Large intestine (tissue), 3 donors: ENCODE results near the gene LYSMD2. TPM values are rescaled to one million over a fixed set of nuclear protein-coding genes. Genes with fewer than 3 reads are reported as not detected.
A peak's percentile ranks its signal among the peaks of the same experiment; 100 is the strongest.

ENCODE experiments used
- DNase-seq, 2 donors: peaks; one replicate each; pipeline versions ENCODE4 v3.0.0 to v3.0.0-alpha.2; 2013
- H3K27ac ChIP-seq: one replicate; pipeline ENCODE4 v1.5.1; 2013; ENCODE audit warnings: low read length
- H3K27me3 ChIP-seq: 2 replicates; pipeline ENCODE4 v1.6.1; 2013; ENCODE audit warnings: low read length; ENCODE audit not compliant: control insufficient read depth, insufficient read depth
- H3K36me3 ChIP-seq: 2 replicates; pipeline ENCODE4 v1.6.1; 2013; ENCODE audit warnings: low read length; ENCODE audit not compliant: control insufficient read depth, insufficient read depth
- H3K4me1 ChIP-seq: one replicate; pipeline ENCODE4 v1.6.1; 2013; ENCODE audit warnings: low read length; ENCODE audit not compliant: control insufficient read depth, insufficient read depth
- H3K4me3 ChIP-seq: one replicate; pipeline ENCODE4 v1.5.1; 2013; ENCODE audit warnings: low read length
- H3K9me3 ChIP-seq: one replicate; pipeline ENCODE4 v1.6.1; 2013; ENCODE audit warnings: mild to moderate bottlenecking, low read depth, low read length, moderate library complexity; ENCODE audit not compliant: control insufficient read depth
- WGBS: methylation state at CpG from one replicate; pipeline ENCODE4 v1.1.5; 2013; ENCODE audit warnings: low lambda C conversion rate; ENCODE audit not compliant: insufficient coverage; 5-methylcytosine and 5-hydroxymethylcytosine counted together
- polyA plus RNA-seq: library from polyadenylated mRNA; unstranded; fragments of 120-200 nt; gene quantifications from one replicate; pipeline ENCODE4 v1.2.1, GENCODE V29; 2013

LYSMD2 gene
- polyA plus RNA-seq, 1 donor = 14.0 TPM

DNA sequence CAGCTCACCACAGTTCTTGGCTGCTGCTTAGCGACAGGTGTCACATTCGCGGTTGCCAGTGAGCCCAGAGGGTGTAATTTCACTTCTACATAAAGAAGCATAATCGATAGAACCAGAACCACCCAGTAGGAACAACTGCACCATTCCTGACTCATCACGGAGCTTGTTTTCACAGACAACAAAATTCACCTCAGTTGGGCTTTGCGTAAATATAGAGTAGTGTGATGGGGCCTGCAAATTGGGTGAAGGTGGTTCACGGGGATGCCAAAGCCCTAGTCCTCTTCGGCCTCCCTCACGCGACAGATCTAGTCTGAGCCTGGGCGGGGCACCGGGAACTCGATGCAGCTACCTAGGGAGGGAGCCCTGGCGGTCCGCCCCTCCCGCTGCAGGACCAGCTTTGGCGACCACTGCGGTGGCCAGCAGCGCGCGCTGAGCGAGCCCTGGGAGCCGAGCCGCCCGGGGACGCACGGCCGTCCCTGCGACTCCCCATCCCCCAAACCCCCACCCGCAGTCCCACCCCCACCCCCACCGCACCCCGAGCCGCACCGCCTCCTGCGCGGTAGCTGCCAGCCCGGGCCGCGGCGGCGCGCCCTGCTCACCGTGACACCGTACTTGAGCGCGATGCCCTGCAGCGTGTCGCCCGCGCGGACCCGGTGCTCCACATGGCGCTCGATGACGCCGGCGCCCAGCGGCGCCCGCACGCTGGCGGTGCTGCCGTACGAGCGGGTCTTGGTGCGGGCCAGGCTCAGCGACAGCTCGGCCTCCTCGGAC lies 519 bp downstream of the LYSMD2 start:
- Histone ChIP-seq H3K4me1 (peaks cover 12% of the 10 kb centered on the region), H3K27me3 (no peaks in the 10 kb centered on the region), H3K36me3 (no peaks in the 10 kb centered on the region), H3K4me3 (peak overlapping the region; percentile 75), H3K9me3 (no peaks in the 10 kb centered on the region), H3K27ac (peak overlapping the region; percentile 5)
- no CpG with 5 or more reads among the region's 69 CpGs for WGBS
- DNase-seq = peak; percentile 31 to 58

DNA sequence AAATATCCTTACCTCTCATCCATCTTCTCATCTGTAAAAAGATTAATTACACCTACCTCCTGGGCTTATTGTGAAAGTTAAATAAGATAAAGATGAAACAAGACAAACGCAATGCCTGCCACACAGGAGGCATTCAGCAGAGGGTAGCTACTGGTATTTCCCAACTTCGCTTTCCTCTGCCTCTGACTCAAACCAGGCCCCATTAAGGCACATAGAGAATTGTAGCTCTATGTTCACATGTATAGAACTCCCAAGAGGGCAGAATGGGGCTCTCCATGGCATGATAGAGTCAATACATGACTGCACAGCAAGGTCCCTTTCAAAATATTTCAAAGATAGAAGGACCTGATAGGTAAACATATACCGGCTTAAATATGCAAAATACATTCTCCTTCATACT lies 1.4 kb downstream of the LYSMD2 start:
- Histone ChIP-seq H3K27ac (no peak overlapping the region), H3K4me3 (no peak overlapping the region), H3K4me1 (peaks cover 17% of the 10 kb centered on the region)

DNA sequence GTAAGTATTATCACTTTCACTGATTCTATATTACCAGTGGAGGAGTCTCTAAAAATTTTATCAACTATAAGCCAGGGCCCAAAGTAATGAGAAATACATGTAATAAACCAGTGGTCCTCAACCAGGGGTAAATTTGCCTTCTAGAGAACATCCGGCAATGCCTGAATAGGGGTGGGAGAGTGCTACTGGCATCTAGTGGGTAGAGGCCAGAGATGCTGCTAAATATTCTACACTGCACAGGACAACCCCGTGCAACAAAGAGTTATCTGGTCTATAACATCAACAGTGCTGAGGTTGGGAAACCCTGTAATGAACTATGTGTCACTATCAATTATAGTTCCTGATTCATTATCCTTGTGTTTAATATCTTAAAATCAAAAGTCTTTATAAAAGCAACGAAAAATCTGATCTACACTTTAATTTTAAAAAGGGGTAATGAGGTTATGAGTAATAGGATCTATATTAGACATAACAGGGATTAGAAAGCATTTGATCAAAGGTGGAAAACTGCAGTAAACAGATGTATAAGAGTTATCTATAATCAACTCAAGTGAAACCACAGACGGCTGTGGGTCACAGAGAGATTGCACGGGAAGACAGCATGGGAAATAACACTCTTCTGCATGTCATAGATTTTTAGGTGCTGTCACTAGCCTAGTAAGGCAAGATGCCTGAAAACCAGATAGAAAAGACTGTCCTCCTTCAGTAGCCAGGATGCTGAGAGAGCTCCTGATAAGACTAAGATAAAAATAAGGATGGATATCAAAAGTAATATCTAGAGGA lies 2.0 kb downstream of the LYSMD2 start:
- no peak for DNase-seq
- Histone ChIP-seq H3K4me3 (no peak overlapping the region), H3K36me3 (no peaks in the 10 kb centered on the region), H3K4me1 (peaks cover 21% of the 10 kb centered on the region), H3K9me3 (no peaks in the 10 kb centered on the region), H3K27ac (no peak overlapping the region), H3K27me3 (no peaks in the 10 kb centered on the region)
- 100% methylated on average over 1 of the region's 5 CpGs for WGBS

More for the DNA sequence above, 1.4 kb downstream of the LYSMD2 start:
- no peak for DNase-seq
- WGBS = 81% methylated on average over 2 of the region's 3 CpGs
- no peaks in the 10 kb centered on the region for H3K9me3 ChIP-seq
- no peaks in the 10 kb centered on the region for H3K36me3 ChIP-seq
- no peaks in the 10 kb centered on the region for H3K27me3 ChIP-seq

DNA sequence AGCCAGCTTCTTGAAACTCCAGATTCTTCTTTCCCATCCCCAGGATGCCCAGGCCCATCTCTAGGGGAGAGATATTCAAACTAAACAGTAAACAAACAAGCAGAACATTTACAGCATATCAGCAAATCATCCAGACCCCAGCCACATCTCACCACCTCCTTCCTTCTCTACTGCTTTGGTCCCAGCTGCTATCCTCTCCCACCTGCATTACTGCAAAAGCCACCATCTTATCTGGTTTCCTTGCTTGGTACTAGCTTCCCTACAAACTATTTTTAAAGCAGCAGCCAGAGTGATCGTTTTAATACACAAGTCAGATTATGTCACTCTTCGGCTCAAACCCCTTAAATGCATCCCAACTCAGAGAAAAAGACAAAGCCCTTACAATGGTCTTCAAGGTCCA lies 4.8 kb downstream of the LYSMD2 start:
- no CpG with 5 or more reads among the region's 2 CpGs for WGBS
- H3K4me3 ChIP-seq = no peak overlapping the region
- no peak overlapping the region for H3K27ac ChIP-seq
- peaks cover 14% of the 10 kb centered on the region for H3K4me1 ChIP-seq
- peaks cover 2% of the 10 kb centered on the region for H3K36me3 ChIP-seq
- DNase-seq = no peak
- no peaks in the 10 kb centered on the region for H3K9me3 ChIP-seq
- H3K27me3 ChIP-seq = no peaks in the 10 kb centered on the region

DNA sequence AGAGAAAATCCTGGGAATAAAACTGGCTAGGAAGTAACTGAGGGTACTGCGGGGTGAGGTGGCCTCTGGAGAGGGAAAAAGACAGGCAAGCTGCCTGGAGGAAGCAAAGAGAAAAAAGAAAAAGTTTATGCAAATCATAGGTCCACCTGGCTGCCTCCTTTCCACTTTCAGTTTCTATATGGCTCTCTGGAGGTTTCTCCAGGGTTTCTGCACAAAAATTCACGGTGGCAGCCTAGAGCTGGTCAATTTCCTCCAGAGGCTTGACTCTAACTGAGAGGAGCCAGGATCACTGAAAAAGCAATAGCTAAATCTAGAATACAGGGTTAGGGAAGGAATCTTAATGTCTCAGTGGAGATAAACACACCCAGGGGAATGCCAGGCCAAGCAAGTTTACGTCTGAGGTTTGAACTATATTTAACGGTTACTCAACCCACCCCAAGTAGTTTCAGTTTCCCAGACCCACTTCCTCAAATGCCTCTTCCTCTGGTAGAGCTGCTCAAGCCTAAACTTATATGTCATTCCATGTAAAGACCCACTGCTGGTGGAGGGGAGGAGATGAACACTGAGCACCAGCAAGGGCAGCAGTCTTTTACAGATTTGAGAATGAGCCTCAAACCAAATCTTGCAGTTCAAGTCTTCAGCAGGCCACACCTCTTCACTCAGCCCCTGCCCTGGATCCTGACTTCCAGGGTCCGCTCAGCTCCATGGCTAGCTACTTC lies 5.7 kb downstream of the LYSMD2 start:
- no peaks in the 10 kb centered on the region for H3K9me3 ChIP-seq
- no peak overlapping the region for H3K4me3 ChIP-seq
- H3K4me1 ChIP-seq = peaks cover 14% of the 10 kb centered on the region
- DNase-seq = peak; percentile 51 to 83
- peaks cover 2% of the 10 kb centered on the region for H3K36me3 ChIP-seq
- 14% methylated on average over 1 of the region's 5 CpGs for WGBS
- H3K27ac ChIP-seq = peak overlapping the region; percentile 23
- H3K27me3 ChIP-seq = no peaks in the 10 kb centered on the region

DNA sequence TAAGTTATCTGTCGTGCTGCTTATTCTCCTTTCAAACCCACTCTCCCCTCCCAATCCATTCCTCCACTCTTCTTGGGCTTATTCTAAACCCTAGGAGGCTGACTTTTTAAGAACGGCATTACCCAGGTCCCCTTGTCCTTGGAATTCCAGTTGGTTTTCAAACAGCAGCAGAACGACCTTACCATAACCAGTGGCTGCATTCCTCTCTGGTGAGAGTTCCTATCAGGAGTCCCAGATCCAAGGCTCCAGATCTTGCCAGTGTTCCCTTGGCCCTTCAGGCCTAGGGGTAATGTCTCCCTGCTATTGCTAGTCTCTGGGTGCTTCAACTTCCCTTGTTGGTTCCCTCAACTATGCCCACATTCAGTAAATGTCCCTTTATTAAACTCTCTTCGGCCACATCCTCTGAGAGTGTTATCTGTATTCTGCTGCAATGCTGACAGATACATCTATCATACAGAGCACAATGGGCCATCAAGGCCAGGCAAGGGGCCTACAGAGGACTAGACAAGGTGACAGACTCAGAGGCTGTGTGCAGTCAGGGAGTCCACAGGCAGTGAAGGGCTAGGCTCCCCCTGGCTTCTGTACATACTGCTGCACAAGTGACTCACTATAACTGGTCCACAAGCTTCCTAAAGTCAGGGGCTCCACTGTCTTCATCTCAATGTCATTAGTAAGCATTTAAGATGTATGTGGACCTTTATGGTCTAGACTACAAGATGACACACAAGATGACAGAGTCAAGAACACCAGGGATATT lies 10.1 kb downstream of the LYSMD2 start:
- Histone ChIP-seq H3K27me3 (no peaks in the 10 kb centered on the region), H3K4me3 (no peak overlapping the region), H3K9me3 (no peaks in the 10 kb centered on the region), H3K36me3 (peaks cover 2% of the 10 kb centered on the region), H3K4me1 (peaks cover 21% of the 10 kb centered on the region), H3K27ac (no peak overlapping the region)
- DNase-seq = no peak
- WGBS = no CpG with 5 or more reads among the region's 4 CpGs

DNA sequence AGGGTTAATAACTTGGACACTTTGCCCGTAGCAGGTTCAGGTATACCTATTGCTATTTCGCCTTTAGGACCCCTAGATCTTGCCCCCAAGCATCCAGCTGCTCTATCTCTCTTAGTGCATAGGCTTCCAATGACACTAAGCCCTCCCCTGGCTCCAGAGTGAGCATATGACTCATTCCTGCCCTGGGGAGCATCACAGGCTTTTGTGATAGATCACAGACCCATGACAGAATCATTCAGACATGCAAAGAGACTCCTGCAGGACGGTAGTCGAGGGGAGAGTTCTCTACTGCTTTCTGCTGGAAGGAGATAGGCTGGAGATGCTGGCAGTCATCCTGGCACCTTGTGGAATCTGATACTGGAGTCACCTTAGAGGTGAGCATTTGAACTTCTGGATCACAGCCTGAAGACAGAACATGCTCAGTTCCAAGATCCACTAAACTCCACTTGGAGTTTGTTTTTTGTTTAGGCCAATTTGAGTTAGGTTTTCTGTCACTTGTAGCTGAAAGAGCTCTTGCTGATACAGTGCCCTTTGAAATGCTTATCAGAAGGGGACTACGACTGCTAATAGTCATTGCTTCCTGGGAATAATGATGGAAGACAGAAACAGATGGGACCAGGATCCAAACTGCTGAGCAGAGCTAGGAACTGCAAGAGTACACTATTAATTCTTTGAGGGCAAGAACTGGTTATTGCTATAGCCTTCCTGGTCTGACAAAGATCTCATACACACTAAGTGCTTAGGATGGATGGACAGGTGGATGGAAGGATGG lies 11.0 kb downstream of the LYSMD2 start:
- Histone ChIP-seq H3K9me3 (no peaks in the 10 kb centered on the region), H3K4me1 (peaks cover 15% of the 10 kb centered on the region), H3K27me3 (no peaks in the 10 kb centered on the region), H3K36me3 (peaks cover 2% of the 10 kb centered on the region), H3K27ac (peak overlapping the region; percentile 21), H3K4me3 (no peak overlapping the region)
- no CpG with 5 or more reads among the region's 5 CpGs for WGBS
- DNase-seq = peak; percentile 36 to 53

DNA sequence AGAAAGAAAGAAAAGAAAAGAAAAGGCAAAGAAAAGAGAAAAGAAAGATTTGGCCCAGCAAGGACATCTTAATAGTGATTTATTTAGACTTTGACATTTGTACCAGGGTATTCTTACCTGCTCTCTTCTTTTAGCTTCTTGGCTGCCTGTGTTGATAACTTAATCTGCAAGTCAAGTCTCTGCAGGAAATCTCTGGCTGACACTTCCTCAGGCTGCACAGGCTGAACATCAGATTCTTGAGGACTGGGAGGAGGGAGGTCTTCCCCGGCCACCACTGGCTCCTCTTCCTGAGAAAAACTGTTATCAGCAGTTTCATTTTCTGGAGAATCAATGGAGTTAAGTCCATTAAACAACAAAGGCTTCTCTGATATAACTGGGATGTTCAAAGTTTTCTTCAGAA lies 12.8 kb downstream of the LYSMD2 start:
- no peaks in the 10 kb centered on the region for H3K36me3 ChIP-seq
- H3K9me3 ChIP-seq = peaks cover 5% of the 10 kb centered on the region
- no peaks in the 10 kb centered on the region for H3K27me3 ChIP-seq
- peak in 1 of 2 donors; percentile 25 for DNase-seq
- H3K4me1 ChIP-seq = peaks cover 15% of the 10 kb centered on the region
- WGBS = no CpG with 5 or more reads among the region's 1 CpG
- no peak overlapping the region for H3K27ac ChIP-seq
- no peak overlapping the region for H3K4me3 ChIP-seq

DNA sequence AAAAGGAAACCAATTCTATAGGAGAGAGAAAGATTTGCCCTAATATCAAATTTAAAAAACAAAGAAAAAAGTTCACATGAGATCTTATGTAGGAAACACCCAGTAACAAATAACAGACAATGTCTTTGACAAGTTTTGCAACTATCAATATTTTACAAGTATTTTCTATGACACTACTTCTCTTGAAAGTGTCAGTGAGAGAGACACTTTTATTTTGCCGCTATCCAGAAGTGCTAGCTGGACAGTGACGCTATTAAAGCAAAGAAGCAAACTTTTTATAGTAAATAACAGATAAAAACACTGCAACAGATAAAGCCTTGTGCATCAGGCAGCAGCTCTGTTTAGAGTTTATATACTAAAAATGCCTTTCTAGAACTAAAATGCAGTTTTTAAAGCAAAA lies 13.3 kb downstream of the LYSMD2 start:
- Histone ChIP-seq H3K36me3 (no peaks in the 10 kb centered on the region), H3K4me3 (no peak overlapping the region), H3K9me3 (peaks cover 5% of the 10 kb centered on the region), H3K4me1 (peaks cover 18% of the 10 kb centered on the region), H3K27me3 (no peaks in the 10 kb centered on the region), H3K27ac (no peak overlapping the region)
- no peak for DNase-seq
- WGBS = 79% methylated on average over 2 of the region's 2 CpGs
